Hematopoietic multipotent progenitor cell treated with erythropoietin and hydrocortisone succinate and interleukin-3 and kit ligand, for 8 days (in vitro differentiated cells): ENCODE measurements around the gene MAX.

ENCODE experiments used
- DNase-seq: peaks from one replicate; pipeline ENCODE4 v3.0.0-alpha.2; 2015

The MAX gene

GRCh38 chr14:65072256-65072655, 30.1 kb downstream of the MAX start:
- DNase-seq: no peak

- DNase-seq: no peak
These were observed 30.8 kb downstream of the MAX start for GRCh38 chr14:65071544-65071943.

- no peak for DNase-seq
These were observed 31.8 kb downstream of the MAX start for GRCh38 chr14:65070471-65070976.

GRCh38 chr14:65069874-65070413, 32.4 kb downstream of the MAX start:
- DNase-seq: no peak

GRCh38 chr14:65065719-65066118, 36.6 kb downstream of the MAX start:
- no peak for DNase-seq

- no peak for DNase-seq
These were observed 39.9 kb downstream of the MAX start for GRCh38 chr14:65062096-65063075.

GRCh38 chr14:65057695-65058094, 44.6 kb downstream of the MAX start:
- DNase-seq: peak; percentile 57

- DNase-seq: peak; percentile 90
These were observed 47.7 kb downstream of the MAX start for GRCh38 chr14:65054471-65055085.

GRCh38 chr14:65053466-65053865, 48.9 kb downstream of the MAX start:
- no peak for DNase-seq

GRCh38 chr14:65052832-65053231, 49.5 kb downstream of the MAX start:
- no peak for DNase-seq

- DNase-seq: no peak
These were observed 56.6 kb downstream of the MAX start for GRCh38 chr14:65045709-65046108.

- peak; percentile 35 for DNase-seq
These were observed 57.3 kb downstream of the MAX start for GRCh38 chr14:65045006-65045405.

GRCh38 chr14:65044596-65044959, 57.7 kb downstream of the MAX start:
- DNase-seq: peak; percentile 96

- DNase-seq: peak; percentile 45
These were observed 58.3 kb downstream of the MAX start for GRCh38 chr14:65043893-65044595.

GRCh38 chr14:65042731-65043372, 59.5 kb downstream of the MAX start:
- peak; percentile 97 for DNase-seq

GRCh38 chr14:65042296-65042695, 60.0 kb downstream of the MAX start:
- peak; percentile 65 for DNase-seq

- no peak for DNase-seq
These were observed 60.8 kb downstream of the MAX start for GRCh38 chr14:65041434-65041915.

GRCh38 chr14:65040666-65041433, 61.5 kb downstream of the MAX start:
- no peak for DNase-seq

- DNase-seq: no peak
These were observed 63.4 kb downstream of the MAX start for GRCh38 chr14:65038966-65039365.

GRCh38 chr14:65035049-65035448, 67.3 kb downstream of the MAX start:
- DNase-seq: no peak

GRCh38 chr14:65034021-65034420, 68.3 kb downstream of the MAX start:
- no peak for DNase-seq

GRCh38 chr14:65033181-65033580, 69.1 kb downstream of the MAX start:
- peak; percentile 32 for DNase-seq
